Liver (tissue), 3 donors: ENCODE measurements around the gene PLG.

ENCODE experiments used
- CTCF ChIP-seq: fragments of 150-350 bp; IDR thresholded peaks from 2 replicates; pipeline ENCODE4 v1.5.1; 2017; ENCODE audit warnings: improper control_type of control experiment, low read depth, low read length; ENCODE audit not compliant: missing input control
- EGR1 ChIP-seq, 2 donors: IDR thresholded peaks; 2 replicates each; pipeline ENCODE4 v1.6.1; 2016 to 2018; ENCODE audit warnings: antibody characterized with exemption in 2 of 2, low read depth in 2 of 2
- FOXA2 ChIP-seq: IDR thresholded peaks from 2 replicates; pipeline ENCODE4 v1.6.1; 2016; ENCODE audit warnings: antibody characterized with exemption
- GABPA ChIP-seq, 2 donors: IDR thresholded peaks in 1 of 2; conservative IDR thresholded peaks in 1 of 2; 2 replicates each; pipeline ENCODE4 v1.6.1; 2016; ENCODE audit warnings: antibody characterized with exemption in 2 of 2, mild to moderate bottlenecking in 1 of 2, moderate library complexity in 1 of 2
- JUND ChIP-seq, 2 donors: IDR thresholded peaks; 2 replicates each; pipeline ENCODE4 v1.6.1; 2016; ENCODE audit warnings: antibody characterized with exemption in 2 of 2
- MAX ChIP-seq: IDR thresholded peaks from 2 replicates; pipeline ENCODE4 v1.6.1; 2016; ENCODE audit warnings: antibody characterized with exemption
- RAD21 ChIP-seq, 2 donors: IDR thresholded peaks; 2 replicates each; pipeline ENCODE4 v1.6.1; 2016; ENCODE audit warnings: antibody characterized with exemption in 2 of 2, mild to moderate bottlenecking in 2 of 2
- REST ChIP-seq: IDR thresholded peaks from 2 replicates; pipeline ENCODE4 v1.6.1; 2016; ENCODE audit warnings: antibody characterized with exemption, mild to moderate bottlenecking
- SP1 ChIP-seq: IDR thresholded peaks from 2 replicates; pipeline ENCODE4 v1.6.1; 2018; ENCODE audit warnings: antibody characterized with exemption, mild to moderate bottlenecking
- TAF1 ChIP-seq: conservative IDR thresholded peaks from 2 replicates; pipeline ENCODE4 v1.6.1; 2016; ENCODE audit warnings: antibody characterized with exemption, mild to moderate bottlenecking
- donor health status: healthy.
- donor health status: healthy.

GRCh38 chr6:160685762-160686450, 16.1 kb upstream of the PLG start:
- TF ChIP-seq SP1 (no peak), CTCF (no peak), RAD21 (IDR thresholded peaks at IDR 0.05) (no peak), REST (no peak), FOXA2 (no peak), GABPA (IDR thresholded peaks at IDR 0.05 in 1 of 2, conservative IDR thresholded peaks at IDR 0.05 in 1 of 2) (no peak), JUND (IDR thresholded peaks at IDR 0.05) (no peak), TAF1 (no peak), MAX (no peak), EGR1 (IDR thresholded peaks at IDR 0.05; ENCODE audit: low read depth in 2 of 2) (no peak)
